UCSD-AML1 (cell line): ENCODE results near the gene ACHE.

Experiments used
- DNase-seq: peaks from one replicate; lab custom pipeline; 2025; ENCODE audit not compliant: unreplicated experiment; lab: John Stamatoyannopoulos, UW

ACHE gene

DNA sequence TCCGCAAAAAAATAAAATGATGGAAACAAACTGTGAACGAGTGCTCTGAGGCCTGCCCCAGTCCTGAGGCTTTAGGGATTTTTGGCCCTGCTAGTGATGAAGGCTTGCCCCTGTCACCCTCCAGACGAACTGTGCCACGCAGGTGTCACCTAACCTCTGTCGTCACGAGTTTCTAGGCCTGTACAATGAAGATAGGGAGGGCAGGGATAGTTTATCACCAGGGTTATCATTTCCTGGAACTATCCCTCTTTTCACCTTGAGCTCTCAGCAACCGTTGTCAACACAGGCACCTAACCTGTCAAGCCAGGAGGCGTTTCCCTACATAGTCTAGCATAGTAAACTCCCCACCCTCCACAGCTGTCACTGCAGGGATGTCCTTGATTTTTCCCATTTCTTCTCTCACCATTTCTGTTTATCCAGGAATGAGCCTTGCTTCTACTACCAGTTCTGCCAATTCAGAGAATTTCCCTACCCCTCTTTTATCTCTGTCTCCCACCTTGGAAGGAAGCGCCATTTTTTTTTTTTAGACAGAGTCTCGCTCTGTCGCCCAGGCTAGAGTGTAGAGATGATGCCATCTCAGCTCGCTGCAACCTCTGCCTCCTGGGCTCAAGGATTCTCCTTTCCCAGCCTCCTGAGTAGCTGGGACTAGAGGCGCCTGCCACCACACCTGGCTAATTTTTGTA lies 2.2 kb upstream of the ACHE start:
- no peak for DNase-seq

GRCh38 chr7:100896732-100897608 lies 1.3 kb upstream of the ACHE start:
- peak; percentile 29 for DNase-seq

DNA sequence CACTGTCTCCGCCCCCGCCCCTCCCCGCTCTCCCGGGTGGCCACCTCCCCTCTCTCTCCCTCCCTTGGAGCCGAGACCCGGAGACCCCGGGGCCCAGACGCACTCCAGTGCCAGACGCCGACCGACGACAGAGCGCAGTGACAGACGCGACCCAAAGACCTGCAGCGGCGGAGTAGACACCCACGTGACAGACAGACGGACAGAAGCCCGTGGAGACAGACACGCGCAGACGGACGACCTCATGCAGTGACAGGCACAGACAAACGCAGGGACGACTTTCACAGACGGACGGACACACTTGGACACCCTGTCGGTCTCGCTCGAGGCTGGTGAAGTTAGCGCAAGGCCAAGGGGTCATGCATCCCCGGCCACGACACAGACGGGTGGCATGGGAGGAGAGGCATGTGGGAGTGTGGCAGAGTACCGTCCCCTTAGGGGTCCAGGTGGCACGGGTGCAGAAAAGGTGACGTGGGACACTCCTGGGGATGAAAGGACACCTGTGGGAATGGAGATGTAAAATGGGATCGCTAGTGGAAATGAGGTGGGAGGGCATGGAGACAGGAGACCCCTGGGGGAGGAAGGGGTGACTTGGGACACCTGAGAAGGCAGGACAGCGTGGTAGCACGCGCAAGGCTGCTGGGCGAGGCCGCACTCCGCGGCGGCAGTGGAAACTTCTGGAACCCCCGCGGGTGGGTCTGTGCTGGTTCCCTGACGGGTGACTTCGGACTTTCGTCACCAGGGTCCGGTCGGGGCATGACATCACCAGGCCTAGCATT lies 456 bp upstream of the ACHE start:
- DNase-seq: no peak

GRCh38 chr7:100894860-100895700 lies 608 bp downstream of the ACHE start:
- DNase-seq: peak; percentile 27

GRCh38 chr7:100893910-100894721 lies 1.6 kb downstream of the ACHE start:
- DNase-seq: no peak

- no peak for DNase-seq
Observed at GRCh38 chr7:100893318-100893895, 2.3 kb downstream of the ACHE start.

- no peak for DNase-seq
Observed at GRCh38 chr7:100892364-100893317, 3.0 kb downstream of the ACHE start.

- DNase-seq: no peak
Observed at GRCh38 chr7:100891568-100892247, 4.0 kb downstream of the ACHE start.

DNA sequence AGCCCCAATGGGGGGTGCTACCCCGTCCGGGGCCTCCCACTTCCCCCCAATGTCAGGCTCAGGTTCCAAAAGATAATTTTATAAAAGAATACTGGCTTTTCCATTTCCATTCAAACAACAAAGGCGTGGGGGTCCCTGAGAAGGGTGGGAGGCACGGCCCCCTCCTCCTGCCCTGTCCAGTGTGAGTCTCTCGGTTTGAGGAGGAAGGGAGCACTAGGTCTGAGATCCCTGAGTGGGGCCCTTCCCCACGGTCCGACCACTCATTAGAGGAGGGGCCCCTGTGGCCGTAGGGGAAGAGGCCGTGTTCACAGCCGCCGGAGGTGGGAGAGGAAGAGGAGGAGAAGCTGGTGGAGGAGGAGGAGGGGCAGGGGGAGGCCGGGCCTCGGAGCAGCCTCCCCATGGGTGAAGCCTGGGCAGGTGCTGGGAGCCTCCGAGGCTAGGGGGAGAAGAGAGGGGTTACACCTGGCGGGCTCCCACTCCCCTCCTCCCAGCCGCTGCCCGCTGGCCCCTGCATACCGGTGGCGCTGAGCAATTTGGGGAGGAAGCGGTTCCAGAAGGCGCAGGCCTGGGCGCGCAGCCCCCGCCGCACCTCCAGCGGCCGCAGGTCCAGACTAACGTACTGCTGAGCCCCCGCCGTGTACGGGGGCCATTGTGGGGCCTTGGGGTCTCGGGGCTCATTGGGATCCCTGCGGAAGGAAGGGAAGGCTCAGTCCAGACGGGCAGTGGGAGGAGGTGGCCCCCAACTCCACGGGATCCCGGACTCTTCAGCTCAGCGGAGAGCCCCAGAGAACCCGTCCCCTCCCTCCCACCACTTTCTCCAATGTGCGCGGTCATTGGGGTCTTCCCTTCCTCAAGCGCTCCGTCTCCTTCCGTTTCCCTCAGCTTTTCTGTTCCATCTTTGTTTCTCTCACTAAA lies 4.8 kb downstream of the ACHE start:
- peak; percentile 10 for DNase-seq

DNA sequence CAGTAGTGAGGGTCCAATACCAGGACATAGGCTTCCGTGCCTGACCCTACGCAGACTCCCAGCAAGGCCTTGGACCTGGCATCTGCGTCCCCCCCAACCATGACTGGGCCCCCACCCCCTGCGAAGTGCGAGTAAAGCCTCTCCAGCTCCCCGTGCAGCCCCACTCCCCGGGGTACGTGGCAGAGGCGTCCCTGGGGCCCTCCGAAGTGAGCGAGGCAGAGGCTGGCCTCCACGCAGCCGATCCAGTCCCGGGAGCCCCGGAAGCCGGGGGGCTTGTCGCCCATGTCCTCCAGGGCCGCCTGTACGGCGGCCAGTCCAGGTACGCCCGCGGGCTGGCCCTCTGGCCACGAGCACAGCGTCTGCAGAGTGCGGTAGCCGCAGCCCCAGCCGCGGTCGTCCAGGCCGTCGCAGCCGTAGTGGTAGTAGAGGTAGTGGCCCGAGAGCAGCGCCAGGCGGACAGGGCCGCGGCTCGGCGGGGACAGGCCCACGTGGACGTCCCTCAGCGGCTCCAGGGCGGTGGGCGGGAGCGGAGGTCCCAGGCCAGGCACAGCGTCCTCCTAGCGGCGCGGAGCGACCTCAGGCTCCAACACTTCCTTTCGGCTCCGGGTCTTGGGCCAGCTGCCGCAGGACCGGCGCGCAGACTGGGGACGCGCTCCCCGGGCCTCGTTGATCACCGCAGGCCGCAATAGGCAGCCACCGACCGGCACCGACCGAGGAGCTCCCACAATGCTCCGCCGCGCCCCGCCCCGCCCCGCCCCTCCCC lies 6.5 kb downstream of the ACHE start, which contains the start of gene UFSP1:
Gene UFSP1 (minus strand): TSS at position 728 of the 763 bp plus-strand sequence. CDS start 444 bp downstream, at position 284.
- DNase-seq: no peak

DNA sequence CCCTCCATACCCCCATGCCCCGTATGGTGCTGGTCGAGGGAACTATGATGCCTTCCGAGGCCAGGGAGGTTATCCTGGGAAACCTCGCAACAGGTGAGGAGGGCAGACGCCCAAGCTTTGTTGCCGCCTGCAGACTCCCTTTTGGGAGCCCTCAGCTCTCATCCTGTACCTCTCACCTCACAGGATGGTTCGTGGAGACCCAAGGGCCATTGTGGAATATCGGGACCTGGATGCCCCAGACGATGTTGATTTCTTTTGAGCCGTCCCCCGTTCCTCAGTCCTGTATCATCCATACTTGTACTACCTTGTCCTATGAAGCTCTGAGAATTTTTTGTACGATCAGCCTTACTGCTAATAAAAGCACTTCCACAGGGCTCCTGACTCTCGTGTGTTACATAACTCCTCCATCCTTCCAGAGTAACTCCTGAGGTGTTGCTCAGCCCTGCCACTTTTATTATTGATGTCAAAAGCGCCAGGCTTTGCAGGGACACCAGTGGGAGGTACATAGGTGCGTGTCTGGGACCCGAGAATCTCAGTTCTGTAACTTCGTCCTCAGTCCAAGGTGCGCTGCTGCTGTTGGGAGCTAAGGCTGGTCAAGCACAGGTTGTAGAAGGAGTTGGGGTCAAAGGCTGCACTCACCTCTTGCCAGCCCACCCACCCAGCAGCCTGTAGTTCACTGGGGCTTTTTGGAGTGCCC lies 7.2 kb downstream of the ACHE start:
- no peak for DNase-seq

- DNase-seq: peak; percentile 57
Observed at GRCh38 chr7:100887516-100888290, 8.0 kb downstream of the ACHE start.

DNA sequence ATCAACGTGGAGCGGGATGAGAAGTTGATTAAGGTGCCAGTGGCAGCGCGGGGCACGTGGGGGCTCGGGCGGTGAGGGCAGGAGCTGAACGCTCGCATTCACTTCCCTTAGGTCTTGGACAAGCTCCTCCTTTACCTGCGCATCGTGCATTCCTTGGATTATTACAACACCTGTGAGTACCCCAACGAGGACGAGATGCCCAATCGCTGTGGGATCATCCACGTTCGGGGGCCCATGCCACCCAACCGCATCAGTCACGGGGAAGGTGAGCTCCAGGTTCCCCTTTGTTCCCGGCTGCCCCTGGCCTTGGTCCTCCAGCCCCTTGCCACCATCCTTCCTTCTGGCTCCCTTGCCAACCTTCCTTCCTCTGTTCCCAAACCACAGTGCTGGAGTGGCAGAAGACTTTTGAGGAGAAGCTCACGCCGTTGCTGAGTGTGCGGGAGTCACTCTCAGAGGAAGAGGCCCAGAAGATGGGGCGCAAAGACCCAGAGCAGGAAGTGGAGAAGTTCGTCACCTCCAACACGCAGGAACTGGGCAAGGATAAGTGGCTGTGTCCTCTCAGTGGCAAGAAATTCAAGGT lies 8.7 kb downstream of the ACHE start:
- no peak for DNase-seq
